Testis (tissue), 2 donors: ENCODE measurements around the gene NCAM1.

Source experiments
- CTCF ChIP-seq, 3 experiments: fragments of 450-650 bp in 2 of 3; fragments of 200-600 bp in 1 of 3; sonication (generic) in 1 of 3; IDR thresholded peaks; one replicate each; pipeline ENCODE4 v1.5.1; 2016 to 2019; ENCODE audit warnings: antibody characterized with exemption in 3 of 3, mild to moderate bottlenecking in 2 of 3, moderate library complexity in 1 of 3
- POLR2A ChIP-seq: fragments of 450-650 bp; IDR thresholded peaks from one replicate; pipeline ENCODE4 v1.6.1; 2017; ENCODE audit warnings: antibody characterized with exemption, mild to moderate bottlenecking, moderate library complexity

GRCh38 chr11:113202431-113202830, 241.2 kb downstream of the NCAM1 start:
- no peak for TF ChIP-seq CTCF (IDR thresholded peaks at IDR 0.05)
- no peak for TF ChIP-seq POLR2A
